GM18858 (cell line): ENCODE measurements around the gene ZNF460.

Source experiments
- ATAC-seq: cut with Tn5 transposase; IDR thresholded peaks from one replicate; pipeline ENCODE4 v1.9.1; 2021; ENCODE audit not compliant: unreplicated experiment

ZNF460 gene

GRCh38 chr19:57279418-57280164 is 694 bp upstream of the ZNF460 start:
- peak; percentile 35 for ATAC-seq

DNA sequence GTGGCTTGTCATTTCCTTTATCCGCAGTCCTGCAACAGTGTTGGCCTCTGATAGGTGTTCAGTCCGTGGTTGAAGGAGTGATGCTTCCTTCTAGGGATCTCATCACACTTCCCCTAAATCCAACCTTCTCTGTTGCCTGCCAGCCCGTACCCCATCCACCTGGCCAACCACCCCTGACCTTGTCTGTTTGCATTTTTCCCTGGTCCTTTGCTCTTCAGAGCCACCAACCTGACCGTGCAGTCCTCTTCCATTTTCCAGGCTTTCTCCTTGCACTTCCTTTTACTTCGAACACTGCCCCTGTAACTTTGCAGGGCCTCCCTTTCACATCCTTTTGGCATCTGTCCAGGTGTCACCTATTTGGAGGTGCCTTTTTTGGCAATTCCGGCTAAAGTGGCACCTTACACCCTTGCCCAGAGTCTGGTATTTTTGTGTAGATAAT is 696 bp downstream of the ZNF460 start:
- ATAC-seq = no peak

GRCh38 chr19:57282011-57282643 is 1.8 kb downstream of the ZNF460 start:
- ATAC-seq = no peak

GRCh38 chr19:57288373-57288772 is 8.1 kb downstream of the ZNF460 start:
- no peak for ATAC-seq

DNA sequence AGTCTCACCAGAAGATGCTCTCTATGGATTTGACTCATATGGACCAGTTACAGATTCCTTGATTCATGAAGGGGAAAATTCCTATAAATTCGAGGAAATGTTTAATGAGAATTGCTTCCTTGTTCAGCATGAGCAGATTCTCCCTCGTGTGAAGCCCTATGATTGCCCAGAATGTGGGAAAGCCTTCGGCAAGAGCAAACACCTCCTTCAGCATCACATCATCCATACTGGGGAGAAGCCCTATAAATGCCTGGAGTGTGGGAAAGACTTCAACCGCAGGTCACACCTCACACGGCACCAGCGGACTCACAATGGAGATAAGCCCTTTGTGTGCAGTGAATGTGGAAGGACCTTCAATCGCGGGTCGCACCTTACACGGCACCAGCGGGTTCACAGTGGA is 10.7 kb downstream of the ZNF460 start:
- ATAC-seq = no peak

GRCh38 chr19:57292547-57292946 is 12.3 kb downstream of the ZNF460 start:
- ATAC-seq = no peak

GRCh38 chr19:57293719-57294118 is 13.4 kb downstream of the ZNF460 start:
- no peak for ATAC-seq

GRCh38 chr19:57302020-57302465 is 21.8 kb downstream of the ZNF460 start:
- no peak for ATAC-seq

- ATAC-seq = no peak
Measured at GRCh38 chr19:57302727-57303401, 22.6 kb downstream of the ZNF460 start.

DNA sequence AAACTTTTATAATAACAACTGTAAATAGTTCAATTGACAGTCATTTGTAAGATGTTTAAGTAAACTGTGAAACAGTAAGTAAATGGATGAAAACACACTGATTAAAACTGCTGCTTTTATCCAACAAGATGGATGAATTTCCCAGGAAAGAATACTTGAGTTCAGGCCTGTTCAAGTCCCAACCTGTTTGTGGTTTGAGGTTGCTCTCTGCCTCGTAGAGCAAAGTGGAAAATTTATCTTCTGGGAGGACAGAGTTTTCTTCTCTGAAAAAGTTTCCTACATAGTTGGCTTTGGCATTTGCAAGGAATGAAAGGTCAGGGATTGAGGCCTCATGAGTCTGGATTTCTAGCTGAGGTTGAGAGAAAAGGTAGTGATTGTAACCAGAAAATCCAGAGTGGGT is 24.8 kb downstream of the ZNF460 start:
- no peak for ATAC-seq

DNA sequence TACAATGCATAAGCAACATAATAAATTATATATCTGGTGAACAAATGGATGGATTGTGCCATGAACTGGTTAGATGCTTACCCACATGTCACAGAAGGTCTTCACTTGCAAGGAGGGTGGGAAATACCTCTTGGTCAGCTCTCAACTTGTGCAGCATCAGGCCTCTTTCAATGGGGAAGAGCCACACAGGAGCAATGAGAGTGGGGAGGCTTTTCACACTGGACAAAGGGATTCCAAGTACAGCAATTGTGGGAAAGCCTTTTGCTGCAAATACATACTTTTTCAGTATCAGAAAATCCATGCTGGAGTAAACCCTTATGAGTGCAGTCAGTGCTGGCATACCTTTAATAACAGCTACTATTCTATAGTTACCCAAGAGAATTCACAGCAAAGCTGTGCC is 28.2 kb downstream of the ZNF460 start:
- no peak for ATAC-seq

- no peak for ATAC-seq
Measured at GRCh38 chr19:57310792-57311191, 30.5 kb downstream of the ZNF460 start.

DNA sequence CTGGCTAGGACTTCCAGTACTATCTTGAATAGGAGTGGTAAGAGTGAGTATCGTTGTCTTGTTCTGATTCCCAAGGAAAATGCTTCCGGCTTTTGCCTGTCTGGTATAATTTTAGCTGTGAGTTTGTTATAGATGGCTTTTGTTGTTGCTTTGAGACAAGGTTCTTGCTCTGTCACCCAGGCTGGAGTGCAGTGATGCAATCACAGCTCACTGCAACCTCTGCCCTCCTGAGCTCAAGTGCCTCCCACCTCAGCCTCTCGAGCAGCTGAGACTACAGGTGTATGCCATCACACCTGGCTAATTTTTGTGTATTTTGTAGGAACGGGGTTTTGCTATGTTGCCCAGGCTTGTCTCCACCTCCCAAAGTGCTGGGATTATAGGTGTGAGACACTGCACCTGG is 33.9 kb downstream of the ZNF460 start:
- ATAC-seq = no peak

- no peak for ATAC-seq
Measured at GRCh38 chr19:57317503-57317902, 37.2 kb downstream of the ZNF460 start.

DNA sequence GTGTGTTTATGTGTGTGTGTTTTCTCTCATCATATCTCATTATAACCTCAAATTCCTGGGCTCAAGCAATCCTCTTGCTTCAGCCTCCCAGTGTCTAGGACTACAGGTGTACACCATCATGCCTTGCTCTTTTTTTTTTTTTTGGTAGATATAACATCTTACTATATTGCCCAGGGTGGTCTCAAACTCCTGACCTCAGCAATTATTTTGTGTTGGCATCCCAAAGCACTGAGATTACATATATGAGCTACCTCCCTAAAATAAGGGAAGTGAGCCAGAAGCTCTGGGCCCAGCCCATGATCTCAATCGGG is 39.5 kb downstream of the ZNF460 start:
- no peak for ATAC-seq

GRCh38 chr19:57320180-57321084 is 40.1 kb downstream of the ZNF460 start, which contains the start of gene ZNF543:
TSS of gene ZNF543 (plus strand) at chr19:57320472. CDS start at chr19:57320854, 382 bp downstream.
- ATAC-seq = peak; percentile 87

- no peak for ATAC-seq
Measured at GRCh38 chr19:57321116-57321515, 40.8 kb downstream of the ZNF460 start.

GRCh38 chr19:57321751-57322150 is 41.5 kb downstream of the ZNF460 start:
- ATAC-seq = no peak

- ATAC-seq = no peak
Measured at GRCh38 chr19:57324992-57325391, 44.7 kb downstream of the ZNF460 start.

DNA sequence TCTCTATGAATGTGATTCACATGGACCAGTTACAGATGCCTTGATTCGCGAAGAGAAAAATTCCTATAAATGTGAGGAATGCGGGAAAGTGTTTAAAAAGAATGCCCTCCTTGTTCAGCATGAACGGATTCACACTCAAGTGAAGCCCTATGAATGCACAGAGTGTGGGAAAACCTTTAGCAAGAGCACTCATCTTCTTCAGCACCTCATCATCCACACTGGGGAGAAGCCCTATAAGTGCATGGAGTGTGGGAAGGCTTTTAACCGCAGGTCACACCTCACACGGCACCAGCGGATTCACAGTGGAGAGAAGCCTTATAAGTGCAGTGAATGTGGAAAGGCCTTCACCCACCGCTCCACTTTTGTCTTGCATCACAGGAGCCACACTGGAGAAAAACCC is 47.7 kb downstream of the ZNF460 start:
- ATAC-seq = no peak

- no peak for ATAC-seq
Measured at GRCh38 chr19:57334191-57334590, 53.9 kb downstream of the ZNF460 start.
